ENCODE results near the gene PDE4D.

- TF ChIP-seq POLR2A (IDR thresholded peaks at IDR 0.05) (no peak), EP300 (IDR thresholded peaks at IDR 0.05) (no peak)
Measured at GRCh38 chr5:59401637-59402036, 491.9 kb downstream of the PDE4D start.

All from tibial nerve (tissue), 3 donors.